ENCODE results near the gene ETV3. TPM values are rescaled to one million over a fixed set of nuclear protein-coding genes. Genes with fewer than 3 reads are reported as not detected.

Gene ETV3
- total and polyA plus RNA-seq, 2 of the 13 experiments (the other 11 are each of a cell fraction or from before 2014, with no cell fraction given), result 4.2 to 5.8 TPM

DNA sequence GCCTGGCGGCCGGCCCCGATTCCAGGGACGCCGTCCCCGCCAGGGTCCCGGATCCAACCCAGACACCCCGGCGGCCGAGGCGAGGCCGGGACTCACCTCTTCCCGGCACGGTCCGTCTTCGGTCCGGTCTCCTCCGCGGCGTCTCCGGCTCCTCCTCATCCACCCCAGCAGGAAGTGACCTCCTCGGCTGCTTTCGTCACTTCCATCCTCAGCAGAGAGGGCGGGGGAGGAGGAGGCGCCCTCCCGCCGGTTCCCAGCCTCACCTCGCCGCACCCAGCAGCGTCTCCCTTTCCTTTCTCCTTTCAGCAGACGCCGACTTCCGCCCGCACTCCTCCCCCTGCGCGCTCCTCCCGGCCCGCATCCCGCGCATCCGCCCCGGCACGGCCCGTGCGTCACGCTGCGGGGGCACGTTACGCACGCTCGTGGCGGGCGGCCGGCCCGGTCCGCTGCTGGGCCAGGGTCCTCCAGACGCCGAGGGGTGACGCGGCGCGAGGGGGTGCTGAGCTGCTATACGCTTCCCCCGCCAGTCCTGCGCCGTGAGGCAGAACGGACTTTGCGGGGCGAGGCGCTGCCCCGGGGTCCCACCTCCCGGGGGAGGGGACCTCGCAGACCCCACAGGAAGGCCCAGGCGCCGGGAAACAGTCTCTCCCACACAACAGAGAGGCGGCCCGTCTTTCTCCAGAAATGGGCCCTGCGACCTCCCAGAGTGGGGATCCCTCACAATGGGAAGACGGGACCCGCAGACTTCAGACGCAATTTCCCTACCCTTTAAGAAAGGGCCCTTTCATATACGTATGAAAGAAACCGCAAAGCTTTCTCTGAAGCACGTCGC is at the start of gene ETV3 (continued):
- TF ChIP-seq, protein P1, sequence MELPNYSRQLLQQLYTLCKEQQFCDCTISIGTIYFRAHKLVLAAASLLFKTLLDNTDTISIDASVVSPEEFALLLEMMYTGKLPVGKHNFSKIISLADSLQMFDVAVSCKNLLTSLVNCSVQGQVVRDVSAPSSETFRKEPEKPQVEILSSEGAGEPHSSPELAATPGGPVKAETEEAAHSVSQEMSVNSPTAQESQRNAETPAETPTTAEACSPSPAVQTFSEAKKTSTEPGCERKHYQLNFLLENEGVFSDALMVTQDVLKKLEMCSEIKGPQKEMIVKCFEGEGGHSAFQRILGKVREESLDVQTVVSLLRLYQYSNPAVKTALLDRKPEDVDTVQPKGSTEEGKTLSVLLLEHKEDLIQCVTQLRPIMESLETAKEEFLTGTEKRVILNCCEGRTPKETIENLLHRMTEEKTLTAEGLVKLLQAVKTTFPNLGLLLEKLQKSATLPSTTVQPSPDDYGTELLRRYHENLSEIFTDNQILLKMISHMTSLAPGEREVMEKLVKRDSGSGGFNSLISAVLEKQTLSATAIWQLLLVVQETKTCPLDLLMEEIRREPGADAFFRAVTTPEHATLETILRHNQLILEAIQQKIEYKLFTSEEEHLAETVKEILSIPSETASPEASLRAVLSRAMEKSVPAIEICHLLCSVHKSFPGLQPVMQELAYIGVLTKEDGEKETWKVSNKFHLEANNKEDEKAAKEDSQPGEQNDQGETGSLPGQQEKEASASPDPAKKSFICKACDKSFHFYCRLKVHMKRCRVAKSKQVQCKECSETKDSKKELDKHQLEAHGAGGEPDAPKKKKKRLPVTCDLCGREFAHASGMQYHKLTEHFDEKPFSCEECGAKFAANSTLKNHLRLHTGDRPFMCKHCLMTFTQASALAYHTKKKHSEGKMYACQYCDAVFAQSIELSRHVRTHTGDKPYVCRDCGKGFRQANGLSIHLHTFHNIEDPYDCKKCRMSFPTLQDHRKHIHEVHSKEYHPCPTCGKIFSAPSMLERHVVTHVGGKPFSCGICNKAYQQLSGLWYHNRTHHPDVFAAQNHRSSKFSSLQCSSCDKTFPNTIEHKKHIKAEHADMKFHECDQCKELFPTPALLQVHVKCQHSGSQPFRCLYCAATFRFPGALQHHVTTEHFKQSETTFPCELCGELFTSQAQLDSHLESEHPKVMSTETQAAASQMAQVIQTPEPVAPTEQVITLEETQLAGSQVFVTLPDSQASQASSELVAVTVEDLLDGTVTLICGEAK (IDR thresholded peaks at IDR 0.05), result 0 out of 2 replicates have a peak, but pooled peaks have one; percentile 9
- TF ChIP-seq, protein P1 (CRISPR knock-in tag; IDR thresholded peaks at IDR 0.05), result peak; percentile 83
- no peak; the same call in 1 of the 2 replicates for TF ChIP-seq GPN1 (CRISPR knock-in tag; IDR thresholded peaks at IDR 0.05; ENCODE audit: borderline replicate concordance)
- TF ChIP-seq ZNF749 (CRISPR knock-in tag; IDR thresholded peaks at IDR 0.05; ENCODE audit: borderline replicate concordance), result peak; percentile 62; the same call in 1 of the 2 replicates
- TF ChIP-seq SOX13 (IDR thresholded peaks at IDR 0.05), result no peak
- no peak for TF ChIP-seq SOX13 (CRISPR knock-in tag; conservative IDR thresholded peaks at IDR 0.05 in 1 of 2, IDR thresholded peaks at IDR 0.05 in 1 of 2)
- TF ChIP-seq, protein P2, sequence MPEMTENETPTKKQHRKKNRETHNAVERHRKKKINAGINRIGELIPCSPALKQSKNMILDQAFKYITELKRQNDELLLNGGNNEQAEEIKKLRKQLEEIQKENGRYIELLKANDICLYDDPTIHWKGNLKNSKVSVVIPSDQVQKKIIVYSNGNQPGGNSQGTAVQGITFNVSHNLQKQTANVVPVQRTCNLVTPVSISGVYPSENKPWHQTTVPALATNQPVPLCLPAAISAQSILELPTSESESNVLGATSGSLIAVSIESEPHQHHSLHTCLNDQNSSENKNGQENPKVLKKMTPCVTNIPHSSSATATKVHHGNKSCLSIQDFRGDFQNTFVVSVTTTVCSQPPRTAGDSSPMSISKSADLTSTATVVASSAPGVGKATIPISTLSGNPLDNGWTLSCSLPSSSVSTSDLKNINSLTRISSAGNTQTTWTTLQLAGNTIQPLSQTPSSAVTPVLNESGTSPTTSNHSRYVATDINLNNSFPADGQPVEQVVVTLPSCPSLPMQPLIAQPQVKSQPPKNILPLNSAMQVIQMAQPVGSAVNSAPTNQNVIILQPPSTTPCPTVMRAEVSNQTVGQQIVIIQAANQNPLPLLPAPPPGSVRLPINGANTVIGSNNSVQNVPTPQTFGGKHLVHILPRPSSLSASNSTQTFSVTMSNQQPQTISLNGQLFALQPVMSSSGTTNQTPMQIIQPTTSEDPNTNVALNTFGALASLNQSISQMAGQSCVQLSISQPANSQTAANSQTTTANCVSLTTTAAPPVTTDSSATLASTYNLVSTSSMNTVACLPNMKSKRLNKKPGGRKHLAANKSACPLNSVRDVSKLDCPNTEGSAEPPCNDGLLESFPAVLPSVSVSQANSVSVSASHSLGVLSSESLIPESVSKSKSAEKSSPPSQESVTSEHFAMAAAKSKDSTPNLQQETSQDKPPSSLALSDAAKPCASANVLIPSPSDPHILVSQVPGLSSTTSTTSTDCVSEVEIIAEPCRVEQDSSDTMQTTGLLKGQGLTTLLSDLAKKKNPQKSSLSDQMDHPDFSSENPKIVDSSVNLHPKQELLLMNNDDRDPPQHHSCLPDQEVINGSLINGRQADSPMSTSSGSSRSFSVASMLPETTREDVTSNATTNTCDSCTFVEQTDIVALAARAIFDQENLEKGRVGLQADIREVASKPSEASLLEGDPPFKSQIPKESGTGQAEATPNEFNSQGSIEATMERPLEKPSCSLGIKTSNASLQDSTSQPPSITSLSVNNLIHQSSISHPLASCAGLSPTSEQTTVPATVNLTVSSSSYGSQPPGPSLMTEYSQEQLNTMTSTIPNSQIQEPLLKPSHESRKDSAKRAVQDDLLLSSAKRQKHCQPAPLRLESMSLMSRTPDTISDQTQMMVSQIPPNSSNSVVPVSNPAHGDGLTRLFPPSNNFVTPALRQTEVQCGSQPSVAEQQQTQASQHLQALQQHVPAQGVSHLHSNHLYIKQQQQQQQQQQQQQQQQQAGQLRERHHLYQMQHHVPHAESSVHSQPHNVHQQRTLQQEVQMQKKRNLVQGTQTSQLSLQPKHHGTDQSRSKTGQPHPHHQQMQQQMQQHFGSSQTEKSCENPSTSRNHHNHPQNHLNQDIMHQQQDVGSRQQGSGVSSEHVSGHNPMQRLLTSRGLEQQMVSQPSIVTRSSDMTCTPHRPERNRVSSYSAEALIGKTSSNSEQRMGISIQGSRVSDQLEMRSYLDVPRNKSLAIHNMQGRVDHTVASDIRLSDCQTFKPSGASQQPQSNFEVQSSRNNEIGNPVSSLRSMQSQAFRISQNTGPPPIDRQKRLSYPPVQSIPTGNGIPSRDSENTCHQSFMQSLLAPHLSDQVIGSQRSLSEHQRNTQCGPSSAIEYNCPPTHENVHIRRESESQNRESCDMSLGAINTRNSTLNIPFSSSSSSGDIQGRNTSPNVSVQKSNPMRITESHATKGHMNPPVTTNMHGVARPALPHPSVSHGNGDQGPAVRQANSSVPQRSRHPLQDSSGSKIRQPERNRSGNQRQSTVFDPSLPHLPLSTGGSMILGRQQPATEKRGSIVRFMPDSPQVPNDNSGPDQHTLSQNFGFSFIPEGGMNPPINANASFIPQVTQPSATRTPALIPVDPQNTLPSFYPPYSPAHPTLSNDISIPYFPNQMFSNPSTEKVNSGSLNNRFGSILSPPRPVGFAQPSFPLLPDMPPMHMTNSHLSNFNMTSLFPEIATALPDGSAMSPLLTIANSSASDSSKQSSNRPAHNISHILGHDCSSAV (CRISPR knock-in tag; IDR thresholded peaks at IDR 0.05; ENCODE audit: borderline replicate concordance), result no peak
- TF ChIP-seq SP1 (IDR thresholded peaks at IDR 0.05), result no peak
- no peak; the same call in 1 of the 2 replicates for TF ChIP-seq SP1 (CRISPR knock-in tag; IDR thresholded peaks at IDR 0.05)
- peak; percentile 70; the same call in 1 of the 2 replicates for TF ChIP-seq JUND (CRISPR knock-in tag; IDR thresholded peaks at IDR 0.05)
- no peak for TF ChIP-seq NCOA5 (CRISPR knock-in tag; IDR thresholded peaks at IDR 0.05)
- no peak for TF ChIP-seq SMARCC2 (IDR thresholded peaks at IDR 0.05)
